ENCODE data around the gene OTOS.

Gene OTOS

GRCh38 chr2:240136013-240136670 lies 4.3 kb downstream of the OTOS start, which contains the start of gene COPS9:
TSS of gene COPS9 (minus strand) at chr2:240136305. CDS start at chr2:240136284, 21 bp downstream.
- peak; percentile 80 for DNase-seq (ENCODE audit: low spot score)

- DNase-seq (ENCODE audit: low spot score) = no peak
Measured at GRCh38 chr2:240135706-240136012, 4.8 kb downstream of the OTOS start.

GRCh38 chr2:240134956-240135520 lies 5.4 kb downstream of the OTOS start:
- no peak for DNase-seq (ENCODE audit: low spot score)

GRCh38 chr2:240134466-240134865 lies 6.0 kb downstream of the OTOS start:
- DNase-seq (ENCODE audit: low spot score) = no peak

- no peak for DNase-seq (ENCODE audit: low spot score)
Measured at GRCh38 chr2:240133401-240133800, 7.1 kb downstream of the OTOS start.

GRCh38 chr2:240132651-240132980 lies 7.8 kb downstream of the OTOS start:
- DNase-seq (ENCODE audit: low spot score) = no peak

- DNase-seq (ENCODE audit: low spot score) = no peak
Measured at GRCh38 chr2:240131941-240132650, 8.4 kb downstream of the OTOS start.

- no peak for DNase-seq (ENCODE audit: low spot score)
Measured at GRCh38 chr2:240131296-240131695, 9.2 kb downstream of the OTOS start.

- no peak for DNase-seq (ENCODE audit: low spot score)
Measured at GRCh38 chr2:240130393-240131195, 9.9 kb downstream of the OTOS start.

GRCh38 chr2:240129731-240130392 lies 10.6 kb downstream of the OTOS start:
- DNase-seq (ENCODE audit: low spot score) = no peak

- DNase-seq (ENCODE audit: low spot score) = no peak
Measured at GRCh38 chr2:240129311-240129710, 11.1 kb downstream of the OTOS start.

- no peak for DNase-seq (ENCODE audit: low spot score)
Measured at GRCh38 chr2:240128608-240129145, 11.8 kb downstream of the OTOS start.

- DNase-seq (ENCODE audit: low spot score) = no peak
Measured at GRCh38 chr2:240127911-240128607, 12.4 kb downstream of the OTOS start.

- no peak for DNase-seq (ENCODE audit: low spot score)
Measured at GRCh38 chr2:240127191-240127750, 13.2 kb downstream of the OTOS start.

GRCh38 chr2:240126731-240127130 lies 13.7 kb downstream of the OTOS start:
- no peak for DNase-seq (ENCODE audit: low spot score)

GRCh38 chr2:240125742-240126141 lies 14.7 kb downstream of the OTOS start:
- no peak for DNase-seq (ENCODE audit: low spot score)

GRCh38 chr2:240124651-240125030 lies 15.8 kb downstream of the OTOS start:
- no peak for DNase-seq (ENCODE audit: low spot score)

GRCh38 chr2:240123821-240124650 lies 16.4 kb downstream of the OTOS start:
- no peak for DNase-seq (ENCODE audit: low spot score)

- DNase-seq (ENCODE audit: low spot score) = no peak
Measured at GRCh38 chr2:240121675-240122074, 18.8 kb downstream of the OTOS start.

- no peak for DNase-seq (ENCODE audit: low spot score)
Measured at GRCh38 chr2:240121190-240121589, 19.3 kb downstream of the OTOS start.

All from hematopoietic multipotent progenitor cell treated with erythropoietin and hydrocortisone succinate and interleukin-3 and kit ligand, for 15 days (in vitro differentiated cells).